ENCODE measurements around the gene TCF4. TPM values are rescaled to one million over a fixed set of nuclear protein-coding genes. Genes with fewer than 3 reads are reported as not detected.
A peak's percentile ranks its signal among the peaks of the same experiment; 100 is the strongest.

The TCF4 gene
- total and polyA plus RNA-seq, 2 experiments from 2014 or later = 77.7 to 89.2 TPM

GRCh38 chr18:55286257-55286825 is 301.7 kb downstream of the TCF4 start:
- TF ChIP-seq ZNF462 (CRISPR knock-in tag; IDR thresholded peaks at IDR 0.05) (no peak), JUNB (IDR thresholded peaks at IDR 0.05; ENCODE audit: unreplicated experiment) (no peak)
- Histone ChIP-seq H4K20me1 (replicated peaks; ENCODE audit: insufficient read depth) (no peaks in the 10 kb centered on the region), H3K27ac (ENCODE audit: low read depth) (no peak overlapping the region; the same call in 1 of the 2 replicates), H3K36me3 (ENCODE audit: insufficient read depth) (no peaks in the 10 kb centered on the region), H3K79me2 (replicated peaks; ENCODE audit: insufficient read depth) (peaks cover 27% of the 10 kb centered on the region), H3K4me2 (no peak overlapping the region), H3K27me3 (ENCODE audit: insufficient read depth) (no peaks in the 10 kb centered on the region), H3F3A (replicated peaks; ENCODE audit: low read depth) (no peaks in the 10 kb centered on the region), H2AFZ (no peak overlapping the region), H3K4me1 (ENCODE audit: insufficient read depth) (peaks cover 4% of the 10 kb centered on the region; the same call in 1 of the 2 replicates), H3K9me2 (ENCODE audit: insufficient read depth) (no peaks in the 10 kb centered on the region), H3K4me3 (no peak overlapping the region)
- Mint-ChIP-seq H3K36me3 (ENCODE audit: low read depth) (no peaks in the 10 kb centered on the region), H3K9me3 (no peaks in the 10 kb centered on the region), H3K27me3 (ENCODE audit: insufficient read depth, low read depth, poor library complexity) (peaks cover 4% of the 10 kb centered on the region), H3K27ac (peak overlapping the region; percentile 5; the same call in 1 of the 2 replicates), H3K4me3 (no peak overlapping the region), H3K4me1 (peaks cover 24% of the 10 kb centered on the region)
- no peak for DNase-seq (ENCODE audit: low spot score)
- no peak for ATAC-seq

GRCh38 chr18:55284614-55285013 is 303.4 kb downstream of the TCF4 start:
- Mint-ChIP-seq H3K27me3 (ENCODE audit: insufficient read depth, low read depth, poor library complexity) (peaks cover 4% of the 10 kb centered on the region), H3K4me3 (no peak overlapping the region), H3K4me1 (peaks cover 31% of the 10 kb centered on the region), H3K9me3 (no peaks in the 10 kb centered on the region), H3K36me3 (ENCODE audit: low read depth) (no peaks in the 10 kb centered on the region), H3K27ac (no peak overlapping the region)
- no peak for DNase-seq (ENCODE audit: low spot score)
- Histone ChIP-seq H3K4me3 (no peak overlapping the region), H4K20me1 (replicated peaks; ENCODE audit: insufficient read depth) (no peaks in the 10 kb centered on the region), H3K36me3 (ENCODE audit: insufficient read depth) (no peaks in the 10 kb centered on the region), H3K79me2 (replicated peaks; ENCODE audit: insufficient read depth) (peaks cover 21% of the 10 kb centered on the region), H3K27ac (ENCODE audit: low read depth) (no peak overlapping the region), H2AFZ (no peak overlapping the region), H3K27me3 (ENCODE audit: insufficient read depth) (no peaks in the 10 kb centered on the region), H3K9me2 (ENCODE audit: insufficient read depth) (no peaks in the 10 kb centered on the region), H3F3A (replicated peaks; ENCODE audit: low read depth) (no peaks in the 10 kb centered on the region), H3K4me1 (ENCODE audit: insufficient read depth) (peaks cover 17% of the 10 kb centered on the region), H3K4me2 (no peak overlapping the region)
- no peak for ATAC-seq
- TF ChIP-seq EZH2 (IDR thresholded peaks at IDR 0.05; ENCODE audit: low read depth, unreplicated experiment) (no peak), POLR2AphosphoS5 (IDR thresholded peaks at IDR 0.05; ENCODE audit: low read depth) (no peak), JUNB (IDR thresholded peaks at IDR 0.05; ENCODE audit: unreplicated experiment) (no peak), CTCF (conservative IDR thresholded peaks at IDR 0.05; ENCODE audit: low read depth in 2 of 2) (no peak), REST (IDR thresholded peaks at IDR 0.05; ENCODE audit: unreplicated experiment) (no peak)

All from GM23338 (cell line).